ENCODE results near the gene CDX2.

CDX2 gene

GRCh38 chr13:27928805-27929753 is 40.0 kb downstream of the CDX2 start:
- DNase-seq (ENCODE audit: low read depth, low spot score), result no peak

- no peak for DNase-seq (ENCODE audit: low read depth, low spot score)
Measured at GRCh38 chr13:27928353-27928804, 40.7 kb downstream of the CDX2 start.

- no peak for DNase-seq (ENCODE audit: low read depth, low spot score)
Measured at GRCh38 chr13:27927444-27928352, 41.4 kb downstream of the CDX2 start.

- DNase-seq (ENCODE audit: low read depth, low spot score), result no peak
Measured at GRCh38 chr13:27926644-27927434, 42.3 kb downstream of the CDX2 start.

GRCh38 chr13:27925220-27925991 is 43.7 kb downstream of the CDX2 start:
- no peak for DNase-seq (ENCODE audit: low read depth, low spot score)

- DNase-seq (ENCODE audit: low read depth, low spot score), result no peak
Measured at GRCh38 chr13:27924529-27925141, 44.5 kb downstream of the CDX2 start.

- DNase-seq (ENCODE audit: low read depth, low spot score), result no peak
Measured at GRCh38 chr13:27923794-27924528, 45.2 kb downstream of the CDX2 start.

- no peak for DNase-seq (ENCODE audit: low read depth, low spot score)
Measured at GRCh38 chr13:27922883-27923612, 46.1 kb downstream of the CDX2 start.

- no peak for DNase-seq (ENCODE audit: low read depth, low spot score)
Measured at GRCh38 chr13:27921961-27922882, 46.9 kb downstream of the CDX2 start.

- DNase-seq (ENCODE audit: low read depth, low spot score), result no peak
Measured at GRCh38 chr13:27921421-27921960, 47.6 kb downstream of the CDX2 start.

GRCh38 chr13:27920677-27921420 is 48.3 kb downstream of the CDX2 start:
- DNase-seq (ENCODE audit: low read depth, low spot score), result peak; percentile 29

GRCh38 chr13:27919934-27920676 is 49.0 kb downstream of the CDX2 start, which contains the start of gene PDX1:
Gene PDX1, plus strand, starts transcription at chr13:27920000. Its CDS starts 139 bp downstream, at chr13:27920139.
- no peak for DNase-seq (ENCODE audit: low read depth, low spot score)

- DNase-seq (ENCODE audit: low read depth, low spot score), result no peak
Measured at GRCh38 chr13:27919659-27919933, 49.5 kb downstream of the CDX2 start.

- no peak for DNase-seq (ENCODE audit: low read depth, low spot score)
Measured at GRCh38 chr13:27918918-27919658, 50.0 kb downstream of the CDX2 start.
